Measurements from ENCODE around the gene ERN1. TPM values are rescaled to one million over a fixed set of nuclear protein-coding genes. Genes with fewer than 3 reads are reported as not detected.

ERN1 gene
- total and polyA plus RNA-seq, 2 of the 8 experiments (the other 6 are each of a cell fraction or from before 2014, with no cell fraction given), result 1.8 to 3.9 TPM

DNA sequence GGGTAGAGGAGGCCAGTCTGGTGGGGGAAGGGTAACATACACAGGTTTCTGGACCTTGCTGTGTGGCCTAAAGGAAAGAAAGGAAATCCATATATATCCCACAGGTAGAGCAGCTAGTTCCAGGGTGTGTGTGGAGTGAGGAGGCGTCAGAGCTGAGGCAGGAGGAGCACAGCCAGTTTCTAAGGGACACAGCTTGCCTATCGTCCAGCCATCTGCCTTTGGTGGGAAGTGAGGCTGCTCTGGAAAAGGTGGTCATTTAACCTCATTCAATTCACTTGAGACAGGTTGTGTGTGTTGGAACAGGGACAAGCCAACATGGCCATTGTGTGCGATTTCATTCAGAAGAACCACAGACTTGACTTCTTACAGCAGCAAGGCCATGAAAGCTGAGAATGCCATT lies 36.9 kb upstream of the ERN1 start:
- no peak overlapping the region for H3K4ac ChIP-seq (replicated peaks; ENCODE audit: insufficient read length, low read depth, low read length)
- no peak overlapping the region for H2AFZ ChIP-seq (ENCODE audit: low read length)
- no peak overlapping the region for H3K14ac ChIP-seq (ENCODE audit: insufficient read length)
- no peaks in the 10 kb centered on the region for H3K27me3 ChIP-seq (replicated peaks in 1 of 4; ENCODE audit: control insufficient read depth in 3 of 4, extremely low read depth in 1 of 4, insufficient read depth in 3 of 4, low read length in 3 of 4)
- no peak overlapping the region for H2BK12ac ChIP-seq (ENCODE audit: low read depth, low read length)
- no peaks in the 10 kb centered on the region for H3K4me1 ChIP-seq (replicated peaks in 1 of 4; ENCODE audit: control insufficient read depth in 3 of 4, insufficient read depth in 4 of 4, low read length in 3 of 4)
- 84% methylated on average over 3 of the region's 3 CpGs; no CpG with 5 or more reads in 1 of the 2 experiments for WGBS, 2 experiments (ENCODE audit: extremely low coverage in 1 of 2, insufficient coverage in 1 of 2, insufficient read length in 1 of 2, insufficient replicate concordance in 2 of 2, low coverage in 1 of 2, low lambda C conversion rate in 2 of 2, missing lambda C conversion rate in 1 of 2)
- H3K4me3 ChIP-seq (ENCODE audit: extremely low read depth in 1 of 4, insufficient read depth in 2 of 4, low read depth in 3 of 4, low read length in 4 of 4), result no peak overlapping the region
- no peaks in the 10 kb centered on the region for H3K9me3 ChIP-seq (ENCODE audit: insufficient read depth in 2 of 2, low read depth in 1 of 2, low read length in 1 of 2)
- no peak overlapping the region for H2BK120ac ChIP-seq (replicated peaks; ENCODE audit: low read depth, low read length)
- no peak overlapping the region for H2BK20ac ChIP-seq (ENCODE audit: low read length)
- no peak overlapping the region for H3K27ac ChIP-seq (ENCODE audit: low read depth, low read length)
- H3K56ac ChIP-seq (replicated peaks; ENCODE audit: insufficient read length, low read depth, low read length), result no peak overlapping the region
- FAIRE-seq (no peak), DNase-seq (ENCODE audit: low read depth in 1 of 2, low spot score in 2 of 2) (no peak)
- no peaks in the 10 kb centered on the region for H3K79me2 ChIP-seq (ENCODE audit: control insufficient read depth in 1 of 2, insufficient read depth in 2 of 2, low read length in 2 of 2)
- H3K4me2 ChIP-seq (ENCODE audit: insufficient read depth in 1 of 2, low read depth in 2 of 2, low read length in 2 of 2), result no peak overlapping the region
- ChIA-PET CTCF (ENCODE audit: partially characterized antibody) (interaction anchor here (0.8 to 1.5 kb wide), 2 partner anchors 9 to 136 kb away, joined by 3 to 4 read pairs; no protein-coding TSS in a partner anchor), POLR2A (ENCODE audit: partially characterized antibody) (interaction anchor here (16.8 kb wide), 1 partner anchor 21 kb away, joined by 193 read pairs; no protein-coding TSS in a partner anchor)
- no peak overlapping the region for H2BK5ac ChIP-seq (ENCODE audit: low read depth, low read length)
- TF ChIP-seq EP300 (IDR thresholded peaks at IDR 0.05; ENCODE audit: borderline replicate concordance in 1 of 2, low read depth in 2 of 2, low read length in 2 of 2), result no peak
- TF ChIP-seq, protein P1, sequence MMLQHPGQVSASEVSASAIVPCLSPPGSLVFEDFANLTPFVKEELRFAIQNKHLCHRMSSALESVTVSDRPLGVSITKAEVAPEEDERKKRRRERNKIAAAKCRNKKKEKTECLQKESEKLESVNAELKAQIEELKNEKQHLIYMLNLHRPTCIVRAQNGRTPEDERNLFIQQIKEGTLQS (IDR thresholded peaks at IDR 0.05; ENCODE audit: insufficient read depth, low read depth, low read length), result no peak
- TF ChIP-seq BRCA1 (IDR thresholded peaks at IDR 0.05; ENCODE audit: low read depth, low read length), result no peak
- TF ChIP-seq GTF2F1 (IDR thresholded peaks at IDR 0.05; ENCODE audit: borderline replicate concordance, low read depth, low read length), result no peak
- no peak for TF ChIP-seq SIN3A (conservative IDR thresholded peaks at IDR 0.05 in 1 of 2, IDR thresholded peaks at IDR 0.05 in 1 of 2; ENCODE audit: low read depth in 1 of 2, low read length in 2 of 2)
- no peak for TF ChIP-seq JUN (IDR thresholded peaks at IDR 0.05; ENCODE audit: low read depth, low read length)
- TF ChIP-seq KDM4A (IDR thresholded peaks at IDR 0.05; ENCODE audit: low read depth, low read length, severe bottlenecking), result no peak
- no peaks in the 10 kb centered on the region for H4K20me1 ChIP-seq (replicated peaks in 1 of 2; ENCODE audit: control insufficient read depth in 1 of 2, insufficient read depth in 2 of 2, low read length in 2 of 2)
- no peak overlapping the region for H2BK15ac ChIP-seq (ENCODE audit: low read length)
- H3K23me2 ChIP-seq (ENCODE audit: low read depth, low read length), result no peaks in the 10 kb centered on the region
- no peak overlapping the region for H3K9ac ChIP-seq (replicated peaks in 1 of 4; ENCODE audit: extremely low read depth in 1 of 4, low read depth in 3 of 4, low read length in 3 of 4)
- H3K36me3 ChIP-seq (ENCODE audit: control insufficient read depth in 2 of 4, insufficient read depth in 4 of 4, low read length in 3 of 4), result peaks cover 0 to 4% (median 3%) of the 10 kb centered on the region in 4 experiments; a peak in 5 of 8 replicates
- no peak overlapping the region for H4K5ac ChIP-seq (ENCODE audit: insufficient read length, low read depth, low read length)
- no peak overlapping the region for H2AK5ac ChIP-seq (ENCODE audit: low read depth, low read length)
- no peak overlapping the region for H3K23ac ChIP-seq (ENCODE audit: insufficient read length)
- H3K18ac ChIP-seq (ENCODE audit: extremely low read depth, low read length), result no peak overlapping the region
- no peaks in the 10 kb centered on the region for H3K79me1 ChIP-seq (ENCODE audit: low read depth, low read length)
- no peak overlapping the region for H4K8ac ChIP-seq (ENCODE audit: extremely low read depth, insufficient read depth, low read length)
- no peak overlapping the region for H4K91ac ChIP-seq (replicated peaks; ENCODE audit: insufficient read length, low read length)
